ENCODE data around the gene GTF2A2.

GRCh38 chr15:59616379-59616778, 40.9 kb downstream of the GTF2A2 start:
- TF ChIP-seq YY1 (tag by site-specific recombination; IDR thresholded peaks at IDR 0.05) (no peak), KLF16 (tag by site-specific recombination; IDR thresholded peaks at IDR 0.05) (no peak), ZXDB (tag by site-specific recombination; IDR thresholded peaks at IDR 0.05) (no peak), REST (tag by site-specific recombination; IDR thresholded peaks at IDR 0.05) (no peak), EGR2 (tag by site-specific recombination; IDR thresholded peaks at IDR 0.05; ENCODE audit: low read depth) (no peak), CTCF (tag by site-specific recombination; IDR thresholded peaks at IDR 0.05) (no peak), ZNF18 (tag by site-specific recombination; IDR thresholded peaks at IDR 0.05) (no peak)
